ENCODE measurements around the gene CA12.

- TF ChIP-seq POLR2A (IDR thresholded peaks at IDR 0.05) = no peak
- TF ChIP-seq, protein P1, sequence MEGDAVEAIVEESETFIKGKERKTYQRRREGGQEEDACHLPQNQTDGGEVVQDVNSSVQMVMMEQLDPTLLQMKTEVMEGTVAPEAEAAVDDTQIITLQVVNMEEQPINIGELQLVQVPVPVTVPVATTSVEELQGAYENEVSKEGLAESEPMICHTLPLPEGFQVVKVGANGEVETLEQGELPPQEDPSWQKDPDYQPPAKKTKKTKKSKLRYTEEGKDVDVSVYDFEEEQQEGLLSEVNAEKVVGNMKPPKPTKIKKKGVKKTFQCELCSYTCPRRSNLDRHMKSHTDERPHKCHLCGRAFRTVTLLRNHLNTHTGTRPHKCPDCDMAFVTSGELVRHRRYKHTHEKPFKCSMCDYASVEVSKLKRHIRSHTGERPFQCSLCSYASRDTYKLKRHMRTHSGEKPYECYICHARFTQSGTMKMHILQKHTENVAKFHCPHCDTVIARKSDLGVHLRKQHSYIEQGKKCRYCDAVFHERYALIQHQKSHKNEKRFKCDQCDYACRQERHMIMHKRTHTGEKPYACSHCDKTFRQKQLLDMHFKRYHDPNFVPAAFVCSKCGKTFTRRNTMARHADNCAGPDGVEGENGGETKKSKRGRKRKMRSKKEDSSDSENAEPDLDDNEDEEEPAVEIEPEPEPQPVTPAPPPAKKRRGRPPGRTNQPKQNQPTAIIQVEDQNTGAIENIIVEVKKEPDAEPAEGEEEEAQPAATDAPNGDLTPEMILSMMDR (IDR thresholded peaks at IDR 0.05) = no peak
Measured at GRCh38 chr15:63369296-63369695, 12.3 kb downstream of the CA12 start.
